Muscle layer of colon (tissue), 2 donors: Measurements from ENCODE around the gene NPDC1.

Experiments
- H3K27ac ChIP-seq: one replicate; pipeline ENCODE4 v1.7.0; 2013; ENCODE audit warnings: low read depth, mild to moderate bottlenecking, low read length, moderate library complexity
- H3K27me3 ChIP-seq, 2 donors: one replicate each; pipeline ENCODE4 v1.7.0; 2013; ENCODE audit warnings: low read length in 2 of 2, mild to moderate bottlenecking in 2 of 2; ENCODE audit not compliant: insufficient read depth in 2 of 2, control insufficient read depth in 1 of 2
- H3K36me3 ChIP-seq: one replicate; pipeline ENCODE4 v1.7.0; 2013; ENCODE audit warnings: mild to moderate bottlenecking, low read length; ENCODE audit not compliant: insufficient read depth
- H3K4me1 ChIP-seq: one replicate; pipeline ENCODE4 v1.7.0; 2013; ENCODE audit warnings: mild to moderate bottlenecking, low read length; ENCODE audit not compliant: insufficient read depth
- H3K4me3 ChIP-seq, 2 donors: one replicate each; pipeline ENCODE4 v1.7.0; 2013; ENCODE audit warnings: low read length in 2 of 2, low read depth in 1 of 2, mild to moderate bottlenecking in 1 of 2, moderate library complexity in 1 of 2
- H3K9ac ChIP-seq: one replicate; pipeline ENCODE4 v1.7.0; 2013; ENCODE audit warnings: low read length
- H3K9me3 ChIP-seq: one replicate; pipeline ENCODE4 v1.7.0; 2013; ENCODE audit warnings: mild to moderate bottlenecking, low read length
- donor health status: abdominal sarcoma.
- donor health status: Adenocarcinoma of cecum.

NPDC1 gene

DNA sequence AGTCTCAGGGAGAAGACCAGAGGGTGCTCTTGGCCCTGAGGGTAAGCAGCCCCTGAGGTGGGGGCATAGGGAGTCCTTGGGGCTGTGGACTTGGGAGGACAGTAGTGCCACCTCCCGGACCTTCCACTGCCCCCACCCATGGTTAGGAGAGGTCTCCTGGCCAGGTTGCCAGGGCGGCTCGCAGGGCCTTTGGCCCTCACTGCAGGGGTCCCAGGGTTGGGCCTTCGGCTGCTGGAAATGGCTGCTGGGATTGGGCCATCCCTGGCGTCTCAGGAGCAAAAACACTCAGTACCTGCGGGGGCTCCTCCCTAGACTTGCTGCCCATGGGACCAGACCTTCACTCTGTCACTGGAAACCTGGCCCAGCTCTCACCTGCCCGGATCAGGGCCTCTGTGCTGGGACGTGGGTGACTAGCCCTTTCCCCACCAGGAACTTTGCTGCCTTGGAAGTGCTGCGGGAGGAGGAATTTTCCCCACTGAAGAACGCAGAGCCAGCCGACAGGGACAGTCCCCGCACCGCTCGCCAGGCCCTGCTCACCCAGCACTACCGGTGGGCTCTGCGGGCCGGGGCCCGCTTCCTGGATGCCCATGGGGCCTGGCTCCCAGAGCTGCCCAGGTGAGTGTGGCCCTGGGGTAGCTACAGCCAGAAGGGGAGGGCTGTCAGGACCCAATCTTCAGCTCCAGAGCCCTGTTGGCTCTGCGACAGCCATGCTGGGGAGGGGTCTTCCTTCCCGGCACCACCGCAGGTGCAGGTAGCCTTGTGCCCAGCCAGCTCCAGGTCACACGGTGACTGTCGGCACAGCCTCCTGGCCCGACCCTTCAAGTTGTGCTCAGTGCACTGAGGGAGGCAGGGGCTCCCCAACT is 34.5 kb upstream of the NPDC1 start:
- Histone ChIP-seq H3K9ac (no peak overlapping the region), H3K9me3 (no peaks in the 10 kb centered on the region), H3K4me1 (peaks cover 10% of the 10 kb centered on the region), H3K36me3 (peaks cover 6% of the 10 kb centered on the region), H3K27me3 (peaks cover 7 to 37% of the 10 kb centered on the region in 2 donors), H3K27ac (no peak overlapping the region), H3K4me3 (no peak overlapping the region)

DNA sequence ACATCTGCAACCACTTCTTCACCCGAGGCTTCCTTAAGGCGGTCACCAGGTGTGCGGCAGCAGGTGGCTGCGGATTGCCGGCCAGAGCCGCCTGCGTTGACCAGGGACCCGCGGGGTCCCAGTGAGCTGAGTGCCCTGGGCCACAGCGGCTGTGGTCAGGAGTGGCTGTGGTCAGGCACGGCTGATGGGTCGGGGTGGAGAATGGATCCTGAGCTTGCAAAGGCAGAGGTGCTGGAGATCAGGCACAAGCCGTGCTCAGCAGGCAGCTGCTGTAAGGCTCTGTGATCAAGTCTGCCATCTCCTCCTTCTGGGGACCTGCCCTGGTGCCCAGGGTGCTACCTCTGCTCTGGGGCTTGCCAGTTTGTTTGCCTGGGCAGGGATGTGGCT is 33.4 kb upstream of the NPDC1 start:
- H3K9me3 ChIP-seq: no peaks in the 10 kb centered on the region
- peaks cover 7 to 37% of the 10 kb centered on the region in 2 donors for H3K27me3 ChIP-seq
- peaks cover 8% of the 10 kb centered on the region for H3K4me1 ChIP-seq
- no peak overlapping the region for H3K27ac ChIP-seq
- no peak overlapping the region for H3K9ac ChIP-seq
- peaks cover 6% of the 10 kb centered on the region for H3K36me3 ChIP-seq
- H3K4me3 ChIP-seq: no peak overlapping the region

- H3K27ac ChIP-seq: no peak overlapping the region
- peak overlapping the region in 1 of 2 donors; percentile 41 for H3K4me3 ChIP-seq
- peaks cover 8% of the 10 kb centered on the region for H3K4me1 ChIP-seq
- H3K27me3 ChIP-seq: peaks cover 7 to 37% of the 10 kb centered on the region in 2 donors
- no peaks in the 10 kb centered on the region for H3K9me3 ChIP-seq
- peaks cover 6% of the 10 kb centered on the region for H3K36me3 ChIP-seq
- no peak overlapping the region for H3K9ac ChIP-seq
Measured at GRCh38 chr9:137078701-137079400, 32.9 kb upstream of the NPDC1 start.

DNA sequence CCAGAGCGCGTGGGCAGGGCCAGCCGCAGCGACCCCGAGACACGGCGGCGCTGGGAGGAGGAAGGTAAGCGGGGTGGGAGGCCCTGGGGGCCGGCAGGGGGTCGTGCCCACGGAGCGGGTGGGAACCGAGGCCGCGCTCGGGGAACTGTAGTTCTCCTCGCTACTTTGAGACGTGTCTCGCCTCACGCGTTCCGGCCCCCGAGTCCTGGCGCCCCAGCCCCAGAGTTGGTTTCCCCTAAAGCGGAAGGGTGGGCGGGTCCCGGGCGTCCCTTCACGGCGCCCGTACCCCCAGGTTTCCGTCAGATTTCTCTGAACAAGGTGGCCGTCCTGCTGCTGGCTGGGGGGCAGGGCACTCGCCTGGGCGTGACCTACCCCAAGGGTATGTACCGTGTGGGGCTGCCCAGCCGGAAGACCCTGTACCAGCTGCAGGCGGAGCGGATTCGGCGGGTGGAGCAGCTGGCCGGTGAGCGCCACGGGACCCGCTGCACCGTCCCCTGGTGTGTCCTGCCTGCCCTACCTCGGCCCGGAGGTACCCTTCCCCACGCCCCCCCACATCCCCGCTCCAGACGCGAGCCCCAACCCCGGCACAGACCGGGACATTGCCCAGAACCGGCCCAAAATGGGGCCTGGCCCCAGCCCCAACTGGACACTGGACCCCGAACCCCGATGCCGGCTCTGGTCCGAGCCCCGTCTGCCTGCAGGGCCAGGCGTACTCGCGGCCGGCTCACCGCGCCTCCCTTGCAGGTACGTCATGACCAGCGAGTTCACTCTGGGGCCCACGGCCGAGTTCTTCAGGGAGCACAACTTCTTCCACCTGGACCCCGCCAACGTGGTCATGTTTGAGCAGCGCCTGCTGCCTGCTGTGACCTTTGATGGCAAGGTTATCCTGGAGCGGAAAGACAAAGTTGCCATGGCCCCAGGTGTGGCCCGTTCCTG is 32.0 kb upstream of the NPDC1 start:
- peaks cover 6% of the 10 kb centered on the region for H3K36me3 ChIP-seq
- peaks cover 8% of the 10 kb centered on the region for H3K4me1 ChIP-seq
- no peak overlapping the region for H3K9ac ChIP-seq
- H3K4me3 ChIP-seq: peak overlapping the region; percentile 38 to 41
- no peaks in the 10 kb centered on the region for H3K9me3 ChIP-seq
- H3K27me3 ChIP-seq: peaks cover 7 to 37% of the 10 kb centered on the region in 2 donors
- H3K27ac ChIP-seq: no peak overlapping the region

DNA sequence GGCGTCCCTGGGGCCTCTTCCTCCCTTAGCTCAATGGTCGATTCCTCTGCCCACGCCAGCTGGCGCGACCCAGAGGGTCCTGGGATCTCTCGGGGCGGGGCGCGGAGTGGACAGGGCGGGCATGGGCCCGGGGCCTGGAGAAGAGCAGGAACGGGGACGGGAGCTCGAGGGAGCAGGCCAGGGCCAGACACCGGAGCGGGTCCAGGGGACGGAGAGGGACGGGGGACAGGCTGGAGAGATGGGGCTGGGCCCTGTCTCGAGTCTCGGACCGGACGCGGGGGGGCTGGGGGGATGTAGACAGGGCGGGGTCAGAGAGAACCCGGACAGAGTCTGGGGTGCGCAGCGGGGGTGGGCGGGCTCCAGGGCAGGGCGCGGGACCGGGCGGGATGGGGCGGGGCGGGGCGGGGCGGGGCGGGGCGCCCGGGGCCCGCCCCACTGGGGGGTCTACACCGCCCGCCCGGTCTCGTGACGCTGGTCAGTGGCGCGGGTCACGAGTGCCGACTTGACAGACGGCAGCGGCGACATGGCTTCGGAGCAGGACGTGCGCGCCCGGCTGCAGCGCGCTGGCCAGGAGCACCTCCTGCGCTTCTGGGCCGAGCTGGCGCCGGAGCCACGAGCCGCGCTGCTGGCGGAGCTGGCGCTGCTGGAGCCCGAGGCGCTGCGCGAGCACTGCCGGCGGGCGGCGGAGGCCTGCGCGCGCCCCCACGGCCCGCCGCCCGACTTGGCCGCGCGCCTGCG is 31.2 kb upstream of the NPDC1 start, which contains the start of gene UAP1L1:
Gene UAP1L1, plus strand, starts transcription at position 508 of the 738 bp plus-strand sequence. Its CDS starts 16 bp downstream, at position 524.
- Histone ChIP-seq H3K27ac (no peak within 1 kb of the TSS), H3K4me3 (peak within 1 kb of the TSS; percentile 38 to 41), H3K4me1 (peaks cover 8% of the 10 kb centered on the region), H3K27me3 (peaks cover 7 to 37% of the 10 kb centered on the region in 2 donors), H3K36me3 (peaks cover 6% of the 10 kb centered on the region), H3K9ac (no peak within 1 kb of the TSS), H3K9me3 (no peaks in the 10 kb centered on the region)

- H3K9me3 ChIP-seq: no peaks in the 10 kb centered on the region
- no peak overlapping the region for H3K9ac ChIP-seq
- peaks cover 7 to 37% of the 10 kb centered on the region in 2 donors for H3K27me3 ChIP-seq
- H3K4me1 ChIP-seq: peaks cover 8% of the 10 kb centered on the region
- no peak overlapping the region for H3K4me3 ChIP-seq
- peaks cover 6% of the 10 kb centered on the region for H3K36me3 ChIP-seq
- no peak overlapping the region for H3K27ac ChIP-seq
Measured at GRCh38 chr9:137076636-137077009, 30.6 kb upstream of the NPDC1 start.

DNA sequence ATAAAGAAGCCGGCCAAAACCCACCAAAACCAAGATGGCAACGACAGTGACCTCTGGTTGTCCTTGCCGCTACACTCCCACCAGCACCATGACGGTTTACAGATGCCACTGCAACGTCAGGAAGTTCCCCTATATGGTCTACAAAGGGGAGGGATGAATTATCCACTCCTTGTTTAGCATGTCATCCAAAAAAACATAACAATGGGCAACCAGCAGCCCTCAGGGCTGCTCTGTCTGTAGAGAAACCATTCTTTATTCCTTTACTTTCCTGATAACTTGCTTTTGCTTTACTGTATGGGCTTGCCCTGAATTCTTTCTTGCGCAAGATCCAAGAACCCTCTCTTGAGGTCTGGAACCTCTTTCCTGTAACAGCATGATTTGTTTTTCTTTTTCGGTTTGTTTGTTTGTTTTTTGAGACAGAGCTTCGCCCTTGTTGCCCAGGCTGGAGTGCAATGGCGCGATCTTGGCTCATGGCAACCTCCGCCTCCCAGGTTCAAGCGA is 29.3 kb upstream of the NPDC1 start:
- H3K4me3 ChIP-seq: no peak overlapping the region
- H3K36me3 ChIP-seq: peaks cover 6% of the 10 kb centered on the region
- H3K4me1 ChIP-seq: peaks cover 8% of the 10 kb centered on the region
- no peak overlapping the region for H3K27ac ChIP-seq
- no peak overlapping the region for H3K9ac ChIP-seq
- no peaks in the 10 kb centered on the region for H3K9me3 ChIP-seq
- H3K27me3 ChIP-seq: peaks cover 7 to 32% of the 10 kb centered on the region in 2 donors

DNA sequence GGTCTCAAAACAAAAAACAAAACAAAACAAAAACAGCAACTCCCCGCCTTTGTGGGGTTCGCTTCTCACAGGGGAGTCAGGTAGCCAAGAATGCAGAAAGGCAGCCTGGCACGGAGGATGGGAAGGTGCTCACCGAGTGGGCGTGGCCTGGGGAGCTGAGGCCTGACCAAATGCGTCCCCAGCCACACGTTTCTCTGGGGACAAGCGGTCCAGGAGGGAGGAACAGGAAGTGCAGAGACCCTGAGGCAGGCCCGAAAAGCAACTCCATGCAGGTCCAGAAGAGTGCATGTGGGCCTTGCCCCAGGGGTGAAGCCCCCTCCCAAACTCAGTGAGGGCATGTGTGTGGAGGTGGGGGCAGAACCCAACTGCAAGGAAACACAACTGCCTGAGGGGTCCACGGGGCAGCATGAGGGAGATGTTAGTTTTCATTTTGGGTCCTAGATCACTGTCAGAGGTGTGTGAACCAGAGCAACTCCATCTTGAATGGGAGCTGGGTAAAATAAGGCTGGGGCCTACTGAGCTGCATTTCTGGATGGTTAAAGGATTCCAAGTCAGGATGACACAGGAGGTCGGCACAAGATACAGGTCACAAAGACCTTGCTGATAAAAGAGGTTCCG is 28.8 kb upstream of the NPDC1 start:
- H3K27ac ChIP-seq: no peak overlapping the region
- H3K4me3 ChIP-seq: no peak overlapping the region
- no peak overlapping the region for H3K9ac ChIP-seq
- peaks cover 2% of the 10 kb centered on the region for H3K36me3 ChIP-seq
- H3K9me3 ChIP-seq: no peaks in the 10 kb centered on the region
- H3K4me1 ChIP-seq: peaks cover 8% of the 10 kb centered on the region
- H3K27me3 ChIP-seq: peaks cover 7 to 29% of the 10 kb centered on the region in 2 donors

- peaks cover 8% of the 10 kb centered on the region for H3K4me1 ChIP-seq
- H3K4me3 ChIP-seq: no peak overlapping the region
- H3K27me3 ChIP-seq: peaks cover 14 to 29% of the 10 kb centered on the region in 2 donors
- no peaks in the 10 kb centered on the region for H3K36me3 ChIP-seq
- no peak overlapping the region for H3K9ac ChIP-seq
- no peak overlapping the region for H3K27ac ChIP-seq
- no peaks in the 10 kb centered on the region for H3K9me3 ChIP-seq
Measured at GRCh38 chr9:137073992-137074399, 28.0 kb upstream of the NPDC1 start.

DNA sequence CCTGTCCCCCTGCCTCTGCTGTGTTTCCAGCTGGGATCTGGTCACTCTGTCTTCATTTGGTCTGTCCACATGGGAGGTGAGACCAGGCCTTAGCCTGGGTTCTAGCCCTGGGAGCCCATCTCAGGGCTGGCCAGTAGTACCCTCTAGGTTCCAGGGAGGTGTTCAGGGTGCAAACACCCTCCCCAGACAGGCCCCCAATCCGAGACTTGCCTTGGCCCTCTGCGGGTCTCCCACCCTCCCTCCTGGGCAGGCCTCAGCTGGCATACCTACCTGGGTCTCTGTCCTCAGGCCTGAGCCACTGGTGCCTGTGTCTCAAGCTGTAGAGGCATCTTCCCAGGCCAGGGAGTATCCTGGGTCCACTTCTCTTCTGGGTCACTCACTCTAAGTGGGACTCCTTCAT is 25.3 kb upstream of the NPDC1 start:
- Histone ChIP-seq H3K36me3 (no peaks in the 10 kb centered on the region), H3K9ac (no peak overlapping the region), H3K4me3 (no peak overlapping the region), H3K4me1 (no peaks in the 10 kb centered on the region), H3K9me3 (no peaks in the 10 kb centered on the region), H3K27ac (no peak overlapping the region), H3K27me3 (peaks cover 12 to 22% of the 10 kb centered on the region in 2 donors)
